A549 treated with GW870086 at 1 μM for 4 hours (cell line): ENCODE measurements around the gene TSPAN1. TPM values are rescaled to one million over a fixed set of nuclear protein-coding genes. Genes with fewer than 3 reads are reported as not detected.

Experiments used
- total RNA-seq: library from RNA; stranded (reverse); fragments of 200-300 nt; extraction: Qiagen RNA extraction; gene quantifications from 5 replicates; pipeline ENCODE4 v1.2.3, GENCODE V29; 2022; ENCODE audit warnings: low read depth

The TSPAN1 gene
- total RNA-seq = 1.8 to 4.9 TPM (median 2.2 TPM) in 5 replicates

DNA sequence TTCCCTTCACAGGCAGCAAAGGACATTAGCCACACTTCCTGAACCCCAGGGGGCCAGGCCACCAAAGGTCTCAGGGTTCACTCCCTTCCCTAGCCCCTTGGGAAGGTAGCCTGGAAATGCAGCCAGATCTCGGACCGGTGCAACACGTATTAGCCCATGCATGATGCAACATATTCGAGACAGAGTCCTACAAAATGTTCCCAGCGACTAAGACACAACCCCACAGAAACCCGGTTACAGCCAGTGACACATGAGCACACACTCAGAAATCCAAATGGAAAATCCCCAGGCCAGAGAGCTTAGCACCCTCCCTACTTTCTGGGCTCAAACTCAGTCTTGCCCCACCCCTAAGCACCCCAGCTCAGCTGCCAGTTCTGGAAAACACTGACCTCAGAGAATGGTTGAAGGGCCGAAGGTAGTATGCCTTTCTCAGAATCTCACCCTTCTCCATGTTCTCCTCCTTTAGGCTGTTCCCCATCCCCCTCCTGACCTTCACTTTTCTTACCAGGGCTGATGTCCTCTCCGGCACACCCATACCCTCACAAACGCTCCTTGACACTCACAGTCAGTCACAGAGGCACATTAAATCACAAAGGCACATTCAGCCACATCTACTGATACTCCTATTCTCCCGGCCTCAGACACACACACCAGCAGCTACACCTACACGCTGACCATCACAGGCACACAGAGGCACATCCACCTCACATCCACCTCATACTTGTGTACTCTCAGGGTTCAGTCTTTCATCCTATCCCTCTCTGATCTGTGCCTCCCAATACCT, at the start of gene TSPAN1:
Gene TSPAN1 (plus strand): TSS at position 640 of the 784 bp plus-strand sequence. CDS start 6,021 bp downstream, outside the sequence.

GRCh38 chr1:46132529-46133180, 42.2 kb upstream of the TSPAN1 start, which contains the start of gene PIK3R3:
Gene PIK3R3 (minus strand): TSS chr1:46132629. CDS start chr1:46131952, 677 bp downstream.

DNA sequence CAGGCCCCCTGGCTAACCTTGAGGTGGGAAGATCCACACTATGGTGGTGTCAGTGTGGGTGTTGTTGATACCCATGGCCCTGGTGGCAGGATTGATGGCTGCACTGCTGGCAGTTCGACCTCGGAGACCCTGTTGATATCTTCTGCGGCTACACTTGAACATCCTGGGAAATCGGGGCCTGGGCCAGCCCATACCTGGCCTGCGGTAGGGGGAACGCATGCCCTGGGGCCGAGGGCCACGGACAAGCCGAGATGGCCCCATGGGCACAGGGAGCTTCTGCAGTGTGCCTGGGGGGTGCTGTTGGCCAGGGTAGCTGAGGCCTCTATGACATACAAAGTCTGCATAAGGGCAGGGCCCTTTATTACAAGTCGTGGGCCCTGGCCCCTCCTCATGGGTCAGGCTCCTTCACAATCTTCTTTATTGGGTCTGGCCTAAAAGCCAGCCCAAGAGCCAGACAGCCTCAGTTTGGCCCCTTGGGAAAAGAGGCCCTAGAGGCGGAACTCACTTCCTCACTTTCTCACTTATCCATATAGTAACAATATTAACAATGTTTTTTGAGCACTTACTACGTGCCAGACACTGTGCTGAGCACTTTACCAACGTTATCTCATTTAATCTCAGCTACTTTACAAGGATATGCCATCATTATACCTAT, 1.5 kb downstream of the TSPAN1 start, which contains the start of gene P3R3URF:
Gene P3R3URF (minus strand): TSS at position 278 of the 655 bp plus-strand sequence. CDS start 17 bp downstream, at position 261.

DNA sequence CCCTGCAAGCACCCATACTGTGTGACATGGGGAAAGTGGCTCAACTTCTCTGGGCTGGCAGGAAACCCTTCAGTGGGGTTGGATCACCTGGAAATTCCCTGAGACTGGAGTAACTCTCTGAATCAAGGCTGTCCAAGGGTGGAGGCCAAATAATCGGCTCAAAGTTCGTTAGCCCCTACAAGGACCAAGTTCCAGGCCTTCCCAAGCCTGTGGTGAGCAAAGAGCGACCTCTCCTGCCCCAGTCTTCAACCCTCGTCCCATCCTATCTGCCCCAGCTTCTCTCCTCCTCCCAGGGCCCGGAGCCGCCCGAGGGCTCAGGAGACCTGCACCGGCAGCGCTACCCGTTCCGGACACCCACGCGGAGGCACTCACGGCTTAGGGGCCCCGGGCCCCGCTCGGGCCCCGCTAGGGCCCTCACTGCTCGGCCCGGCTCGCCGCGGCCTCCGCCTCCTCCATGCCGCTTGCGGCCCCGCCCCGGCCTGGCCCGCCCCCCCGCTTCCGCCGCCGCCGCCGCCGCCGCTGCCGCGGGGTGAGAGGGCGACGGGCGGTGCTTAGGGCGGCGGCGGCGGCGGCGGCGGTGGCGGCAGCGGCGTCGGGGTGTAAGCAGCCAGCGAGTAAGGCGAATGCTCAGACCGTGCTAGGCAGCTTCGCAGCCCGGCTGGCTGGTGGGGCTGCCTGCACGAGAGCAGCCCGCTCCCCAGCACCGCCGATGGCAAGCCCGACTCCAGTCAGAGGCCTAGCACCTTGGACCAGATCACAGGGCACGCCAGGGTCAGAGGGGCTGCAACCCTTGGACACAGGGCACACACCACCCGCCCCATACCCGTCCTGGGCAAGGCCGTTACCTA, 23.3 kb downstream of the TSPAN1 start, which contains the start of gene POMGNT1:
Gene POMGNT1 (minus strand): TSS at position 471 of the 848 bp plus-strand sequence. CDS start 613 bp downstream, outside the sequence.

Other genes with a start within 250 kb of the TSPAN1 start
- 1.0 to 1.3 TPM (median 1.1 TPM) in 5 replicates for gene PIK3R3, start 42.5 kb upstream of the TSPAN1 start, total RNA-seq
- gene P3R3URF, start 1.4 kb downstream of the TSPAN1 start, total RNA-seq = not detected in 5 replicates
- gene POMGNT1, start 23.3 kb downstream of the TSPAN1 start, total RNA-seq = 34.3 to 49.7 TPM (median 48.4 TPM) in 5 replicates
- gene LURAP1, start 28.2 kb downstream of the TSPAN1 start, total RNA-seq = not detected in 5 replicates
- gene RAD54L, start 72.7 kb downstream of the TSPAN1 start, total RNA-seq = 9.5 to 12.4 TPM (median 10.4 TPM) in 5 replicates
- gene LRRC41, start 128.5 kb downstream of the TSPAN1 start, total RNA-seq = 36.0 to 44.4 TPM (median 42.6 TPM) in 5 replicates
- gene UQCRH, start 128.6 kb downstream of the TSPAN1 start, total RNA-seq = 395 to 538 TPM (median 411 TPM) in 5 replicates
- gene NSUN4, start 165.7 kb downstream of the TSPAN1 start, total RNA-seq = 12.4 to 13.6 TPM (median 12.9 TPM) in 5 replicates
- 0.54 to 0.72 TPM (median 0.56 TPM) in 5 replicates for gene FAAH, start 219.2 kb downstream of the TSPAN1 start, total RNA-seq